ENCODE results near the gene ABCB8. TPM values are rescaled to one million over a fixed set of nuclear protein-coding genes. Genes with fewer than 3 reads are reported as not detected.

Gene ABCB8
- total and polyA plus RNA-seq, 9 of the 15 experiments (the other 6 are each of a cell fraction or from before 2014, with no cell fraction given) = 7.6 to 106 (median 36.3) TPM

GRCh38 chr7:151001546-151001945, 26.7 kb upstream of the ABCB8 start:
- Histone ChIP-seq H3K4me3 (no peak overlapping the region), H3K9me3 (replicated peaks; ENCODE audit: control insufficient read depth, insufficient read depth, low read depth, low read length) (no peaks in the 10 kb centered on the region), H3K9ac (ENCODE audit: insufficient read depth in 1 of 2, low read depth in 2 of 2, low read length in 2 of 2) (peak overlapping the region in 1 of 2 experiments; percentile 29; a peak in 2 of 4 replicates), H3K36me3 (ENCODE audit: control insufficient read depth, insufficient read depth, low read length) (no peaks in the 10 kb centered on the region), H3K4me1 (replicated peaks in 1 of 2; ENCODE audit: control insufficient read depth in 2 of 2, insufficient read depth in 2 of 2, low read length in 2 of 2) (peaks cover 23 to 53% of the 10 kb centered on the region in 2 experiments), H3K4me2 (ENCODE audit: insufficient read depth, low read length) (no peak overlapping the region), H4K20me1 (replicated peaks; ENCODE audit: control insufficient read depth, insufficient read depth, low read length) (no peaks in the 10 kb centered on the region), H3K27ac (ENCODE audit: extremely low read depth, low read depth, low read length) (no peak overlapping the region), H3K79me2 (ENCODE audit: control insufficient read depth, insufficient read depth, low read length) (no peaks in the 10 kb centered on the region), H3K27me3 (ENCODE audit: control insufficient read depth in 2 of 2, insufficient read depth in 2 of 2, low read length in 2 of 2) (no peaks in the 10 kb centered on the region), H2AFZ (ENCODE audit: low read depth, low read length) (no peak overlapping the region), H3K9me1 (ENCODE audit: control insufficient read depth, insufficient read depth, low read length) (no peaks in the 10 kb centered on the region)
- FAIRE-seq = no peak
- in situ Hi-C loops (cut with MboI) (no loop called here), intact Hi-C loops (cut with micrococcal nuclease) (no loop called here)
- POLR2A ChIA-PET = interaction anchor here (0.6 to 1.1 kb wide), 3 partner anchors 61 to 84 kb away, joined by 3 to 4 read pairs (median 3); partner anchors contain the start of gene AGAP3
- no peak for ATAC-seq
- no peak for TF ChIP-seq ATF6 (CRISPR knock-in tag; IDR thresholded peaks at IDR 0.05)
- no peak for TF ChIP-seq ZMIZ1 (IDR thresholded peaks at IDR 0.05; ENCODE audit: low read depth in 2 of 2, low read length in 2 of 2)
- no peak for TF ChIP-seq ZC3H4 (CRISPR knock-in tag; IDR thresholded peaks at IDR 0.05; ENCODE audit: borderline replicate concordance)
- no peak for TF ChIP-seq NFE2 (IDR thresholded peaks at IDR 0.05; ENCODE audit: low read depth)
- no peak for TF ChIP-seq ILK (tag; IDR thresholded peaks at IDR 0.05; ENCODE audit: borderline replicate concordance, low read depth)
- no peak for TF ChIP-seq CREB3L1 (IDR thresholded peaks at IDR 0.05; ENCODE audit: borderline replicate concordance, low read depth)
- TF ChIP-seq ZNF347 (CRISPR knock-in tag; IDR thresholded peaks at IDR 0.05; ENCODE audit: low read depth) = no peak
- no peak for TF ChIP-seq TGIF2 (CRISPR knock-in tag; IDR thresholded peaks at IDR 0.05)
- CTCF ChIA-PET (ENCODE audit: low intra/inter-chr PET ratio) = no interaction called here
- no TSS peak for BruUV-seq (replicated peaks)
- DNase-seq (ENCODE audit: extremely low read depth in 1 of 4, low spot score in 3 of 4) = no peak
- WGBS (ENCODE audit: insufficient coverage, low coverage, missing lambda C conversion rate) = 87% methylated on average over 16 of the region's 16 CpGs

Measured in K562 (cell line).